Measurements from ENCODE around the gene THRSP. TPM values are rescaled to one million over a fixed set of nuclear protein-coding genes. Genes with fewer than 3 reads are reported as not detected.

Gene THRSP
- polyA plus RNA-seq, 1 of the 3 experiments (the other 2 are of a cell fraction) = not detected

DNA sequence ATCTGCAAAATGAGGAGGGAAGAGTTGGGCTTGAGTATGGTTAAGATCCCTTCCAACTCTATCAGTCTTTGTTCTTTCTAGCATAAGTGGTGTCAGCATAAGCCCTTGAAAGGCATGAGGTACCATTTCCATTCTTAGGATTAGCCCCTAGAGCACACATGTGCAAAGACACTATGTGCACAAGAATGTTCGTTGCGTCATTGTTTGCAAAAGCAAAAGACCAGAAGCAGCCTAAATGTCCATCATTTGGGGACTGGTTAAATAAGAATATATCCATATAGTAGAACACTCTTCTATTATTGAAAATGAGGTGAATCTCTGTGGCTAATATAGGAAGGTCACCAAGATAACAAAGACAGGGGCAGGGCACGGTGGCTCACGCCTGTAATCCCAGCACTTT, 30.6 kb upstream of the THRSP start:
- no peaks in the 10 kb centered on the region for H3K9me3 ChIP-seq
- H3K9me2 ChIP-seq = no peaks in the 10 kb centered on the region
- H3K27ac ChIP-seq (ENCODE audit: low read depth in 2 of 2, low read length in 1 of 2) = no peak overlapping the region
- ChIA-PET CTCF (interaction anchor here (4.3 kb wide), 1 partner anchor 13 kb away, joined by 26 read pairs; no protein-coding TSS in a partner anchor), POLR2A (no interaction called here)
- H3K4me3 ChIP-seq (ENCODE audit: low read depth in 2 of 2, low read length in 1 of 2) = no peak overlapping the region
- H3K79me2 ChIP-seq (ENCODE audit: insufficient read depth) = no peaks in the 10 kb centered on the region
- H3K4me2 ChIP-seq = no peak overlapping the region
- H4K20me1 ChIP-seq (ENCODE audit: insufficient read depth) = no peaks in the 10 kb centered on the region
- no peak for TF ChIP-seq USF1 (IDR thresholded peaks at IDR 0.05; ENCODE audit: borderline replicate concordance, low read depth)
- no peak for TF ChIP-seq NRF1 (IDR thresholded peaks at IDR 0.05; ENCODE audit: low read depth, low read length)
- no peak for DNase-seq
- no peaks in the 10 kb centered on the region for H3K36me3 ChIP-seq (replicated peaks in 1 of 2; ENCODE audit: control insufficient read depth in 1 of 2, insufficient read depth in 2 of 2, low read length in 1 of 2)
- 68% methylated on average over 4 of the region's 4 CpGs for WGBS (ENCODE audit: low lambda C conversion rate)
- H3F3A ChIP-seq (replicated peaks; ENCODE audit: insufficient read depth) = peaks cover 9% of the 10 kb centered on the region
- no peaks in the 10 kb centered on the region for H3K27me3 ChIP-seq (ENCODE audit: insufficient read depth)
- H2AFZ ChIP-seq (ENCODE audit: low read depth) = no peak overlapping the region
- peaks cover 24 to 27% of the 10 kb centered on the region in 2 experiments; a peak in 3 of 4 replicates for H3K4me1 ChIP-seq (ENCODE audit: control insufficient read depth in 1 of 2, insufficient read depth in 2 of 2, low read depth in 1 of 2, low read length in 1 of 2)
- no peak overlapping the region for H3K9ac ChIP-seq

GRCh38 chr11:78034623-78035022, 29.0 kb upstream of the THRSP start:
- Histone ChIP-seq H3K4me3 (ENCODE audit: low read depth in 2 of 2, low read length in 1 of 2) (no peak overlapping the region), H2AFZ (ENCODE audit: low read depth) (no peak overlapping the region), H3K27me3 (ENCODE audit: insufficient read depth) (no peaks in the 10 kb centered on the region), H3K9ac (no peak overlapping the region), H3K36me3 (replicated peaks in 1 of 2; ENCODE audit: control insufficient read depth in 1 of 2, insufficient read depth in 2 of 2, low read length in 1 of 2) (no peaks in the 10 kb centered on the region), H3F3A (replicated peaks; ENCODE audit: insufficient read depth) (peaks cover 19% of the 10 kb centered on the region), H3K9me2 (no peaks in the 10 kb centered on the region), H3K4me1 (ENCODE audit: control insufficient read depth in 1 of 2, insufficient read depth in 2 of 2, low read depth in 1 of 2, low read length in 1 of 2) (peaks cover 34 to 36% of the 10 kb centered on the region in 2 experiments; a peak in 3 of 4 replicates), H3K4me2 (no peak overlapping the region), H4K20me1 (ENCODE audit: insufficient read depth) (no peaks in the 10 kb centered on the region), H3K9me3 (no peaks in the 10 kb centered on the region), H3K27ac (ENCODE audit: low read depth in 2 of 2, low read length in 1 of 2) (no peak overlapping the region), H3K79me2 (ENCODE audit: insufficient read depth) (no peaks in the 10 kb centered on the region)
- ChIA-PET CTCF (interaction anchor here (0.7 to 3.7 kb wide), 3 partner anchors 11 to 36 kb away, joined by 4 to 25 read pairs (median 5); no protein-coding TSS in a partner anchor), POLR2A (no interaction called here)
- 71% methylated on average over 10 of the region's 10 CpGs for WGBS (ENCODE audit: low lambda C conversion rate)
- TF ChIP-seq EP300 (IDR thresholded peaks at IDR 0.05; ENCODE audit: borderline replicate concordance in 1 of 2, low read depth in 1 of 2, low read length in 1 of 2) (no peak), FOXJ3 (CRISPR knock-in tag; IDR thresholded peaks at IDR 0.05) (no peak), FOXM1 (IDR thresholded peaks at IDR 0.05; ENCODE audit: low read depth) (no peak), EZH2phosphoT487 (IDR thresholded peaks at IDR 0.05; ENCODE audit: borderline replicate concordance, low read depth) (no peak), SMC3 (IDR thresholded peaks at IDR 0.05; ENCODE audit: low read depth, low read length) (no peak), GABPA (IDR thresholded peaks at IDR 0.05; ENCODE audit: low read depth) (no peak), RAD21 (IDR thresholded peaks at IDR 0.05; ENCODE audit: low read length) (no peak), RFX5 (IDR thresholded peaks at IDR 0.05; ENCODE audit: low read length) (no peak), SIN3A (IDR thresholded peaks at IDR 0.05; ENCODE audit: borderline replicate concordance, low read depth, low read length) (no peak), GATA2 (CRISPR knock-in tag; IDR thresholded peaks at IDR 0.05) (no peak)
- TF ChIP-seq, protein P1, sequence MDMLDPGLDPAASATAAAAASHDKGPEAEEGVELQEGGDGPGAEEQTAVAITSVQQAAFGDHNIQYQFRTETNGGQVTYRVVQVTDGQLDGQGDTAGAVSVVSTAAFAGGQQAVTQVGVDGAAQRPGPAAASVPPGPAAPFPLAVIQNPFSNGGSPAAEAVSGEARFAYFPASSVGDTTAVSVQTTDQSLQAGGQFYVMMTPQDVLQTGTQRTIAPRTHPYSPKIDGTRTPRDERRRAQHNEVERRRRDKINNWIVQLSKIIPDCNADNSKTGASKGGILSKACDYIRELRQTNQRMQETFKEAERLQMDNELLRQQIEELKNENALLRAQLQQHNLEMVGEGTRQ (IDR thresholded peaks at IDR 0.05; ENCODE audit: borderline replicate concordance, low read depth, low read length) = no peak
- no peak for DNase-seq

Measured in SK-N-SH (cell line).